ENCODE results near the gene PCDHB3.
"Not testable (repeated sequence)": the region's sequence is repeated elsewhere in the genome, so short reads cannot be mapped to it uniquely, and the experiment has no call there.

The PCDHB3 gene
- long read RNA-seq, donor 1, partial matches to known transcripts, result 0 of 3 reads
- long read RNA-seq, donor 1, other reads (novel, unspliced or antisense), result 0 of 3 reads
- long read RNA-seq, donor 2, partial matches to known transcripts, result 0 of 3 reads
- long read RNA-seq, donor 2, other reads (novel, unspliced or antisense), result 0 of 3 reads
- long read RNA-seq, donor 3, partial matches to known transcripts, result 0 of 1 reads
- long read RNA-seq, donor 3, other reads (novel, unspliced or antisense), result 0 of 1 reads
- long read RNA-seq, donor 4, partial matches to known transcripts, result 0 of 4 reads
- long read RNA-seq, donor 4, other reads (novel, unspliced or antisense), result 0 of 4 reads
- long read RNA-seq, donor 5, partial matches to known transcripts, result 0 of 1 reads
- long read RNA-seq, donor 5, other reads (novel, unspliced or antisense), result 0 of 1 reads
- long read RNA-seq, donor 6, transcript PCDHB3-201 (1 exons, 3,355 nt), result major isoform, 5 of 5 reads
- long read RNA-seq, donor 6, partial matches to known transcripts, result 0 of 5 reads
- long read RNA-seq, donor 6, other reads (novel, unspliced or antisense), result 0 of 5 reads
- long read RNA-seq, donor 7, transcript PCDHB3-201 (1 exons, 3,355 nt), result major isoform, 5 of 5 reads
- long read RNA-seq, donor 7, partial matches to known transcripts, result 0 of 5 reads
- long read RNA-seq, donor 7, other reads (novel, unspliced or antisense), result 0 of 5 reads
- long read RNA-seq, donor 8, transcript PCDHB3-201 (1 exons, 3,355 nt), result major isoform, 5 of 5 reads
- long read RNA-seq, donor 8, partial matches to known transcripts, result 0 of 5 reads
- long read RNA-seq, donor 8, other reads (novel, unspliced or antisense), result 0 of 5 reads

- peak; percentile 7 for DNase-seq
Measured at GRCh38 chr5:141100243-141100805, at the start of gene PCDHB3. TSS of gene PCDHB3 (plus strand) at chr5:141100473. CDS start at chr5:141100650, 177 bp downstream.

GRCh38 chr5:141050622-141051520 is 49.4 kb upstream of the PCDHB3 start, which contains the start of gene PCDHB1:
TSS of gene PCDHB1 (plus strand) at chr5:141051374. CDS start at chr5:141051471, 97 bp downstream.
- DNase-seq, result peak; percentile 17

GRCh38 chr5:141051521-141051866 is 48.8 kb upstream of the PCDHB3 start:
- peak; percentile 20 for DNase-seq

- DNase-seq, result peak; percentile 1
Measured at GRCh38 chr5:141077826-141078225, 22.4 kb upstream of the PCDHB3 start.

GRCh38 chr5:141082228-141082627 is 18.0 kb upstream of the PCDHB3 start:
- no peak for DNase-seq

- DNase-seq, result peak; percentile 47
Measured at GRCh38 chr5:141084487-141084989, 15.7 kb upstream of the PCDHB3 start.

GRCh38 chr5:141094481-141095262 is 5.6 kb upstream of the PCDHB3 start, which contains the start of gene PCDHB2:
TSS of gene PCDHB2 (plus strand) at chr5:141094615. CDS start at chr5:141094791, 176 bp downstream.
- peak; percentile 31 for DNase-seq

- no peak for DNase-seq
Measured at GRCh38 chr5:141095263-141095641, 5.0 kb upstream of the PCDHB3 start.

GRCh38 chr5:141096181-141096580 is 4.1 kb upstream of the PCDHB3 start:
- DNase-seq, result not testable (repeated sequence)

GRCh38 chr5:141096586-141096985 is 3.7 kb upstream of the PCDHB3 start:
- not testable (repeated sequence) for DNase-seq

- no peak for DNase-seq
Measured at GRCh38 chr5:141101059-141101458, 786 bp downstream of the PCDHB3 start.

- not testable (repeated sequence) for DNase-seq
Measured at GRCh38 chr5:141102070-141102469, 1.8 kb downstream of the PCDHB3 start.

- not testable (repeated sequence) for DNase-seq
Measured at GRCh38 chr5:141102471-141102870, 2.2 kb downstream of the PCDHB3 start.

GRCh38 chr5:141105350-141105749 is 5.1 kb downstream of the PCDHB3 start:
- no peak for DNase-seq

GRCh38 chr5:141119250-141119649 is 19.0 kb downstream of the PCDHB3 start:
- no peak for DNase-seq

- no peak for DNase-seq
Measured at GRCh38 chr5:141121563-141121962, 21.3 kb downstream of the PCDHB3 start, which contains the start of gene PCDHB4. TSS of gene PCDHB4 (plus strand) at chr5:141121818. CDS start at chr5:141121999, 181 bp downstream.

GRCh38 chr5:141121985-141122384 is 21.7 kb downstream of the PCDHB3 start:
- DNase-seq, result no peak

- not testable (repeated sequence) for DNase-seq
Measured at GRCh38 chr5:141123396-141124135, 23.3 kb downstream of the PCDHB3 start.

- DNase-seq, result no peak
Measured at GRCh38 chr5:141127305-141127704, 27.0 kb downstream of the PCDHB3 start.

Data from right kidney (tissue), 9 donors.